GM23338 (cell line): ENCODE measurements around the gene TM9SF4.

Experiments used
- CREB1 ChIP-seq: fragments of 250-450 bp; sonication (Bioruptor Pico); IDR thresholded peaks from 2 replicates; pipeline ENCODE4 v1.5.0; 2020; ENCODE audit warnings: low read depth, mild to moderate bottlenecking, moderate library complexity
- EZH2 ChIP-seq: fragments of 200-600 bp; sonication (generic); IDR thresholded peaks from one replicate; pipeline ENCODE4 v1.8.0; 2017; ENCODE audit warnings: antibody characterized with exemption, mild to moderate bottlenecking, low read depth; ENCODE audit not compliant: unreplicated experiment
- EZH2phosphoT487 ChIP-seq: fragments of 200-600 bp; sonication (generic); IDR thresholded peaks from one replicate; pipeline ENCODE4 v1.8.1; 2018; ENCODE audit warnings: antibody characterized with exemption; ENCODE audit not compliant: unreplicated experiment
- JUNB ChIP-seq: IDR thresholded peaks from one replicate; pipeline ENCODE4 v1.6.1; 2016; ENCODE audit warnings: antibody characterized with exemption; ENCODE audit not compliant: unreplicated experiment
- NANOG ChIP-seq: IDR thresholded peaks from 2 replicates; pipeline ENCODE4 v1.6.1; 2016; ENCODE audit warnings: antibody characterized with exemption, borderline replicate concordance
- POLR2AphosphoS5 ChIP-seq: IDR thresholded peaks from 2 replicates; pipeline ENCODE4 v1.6.1; 2016; ENCODE audit warnings: antibody characterized with exemption, low read depth
- ZNF114 ChIP-seq: fragments of 250-450 bp; sonication (Bioruptor Pico); IDR thresholded peaks from 2 replicates; pipeline ENCODE4 v1.5.0; 2020; ENCODE audit warnings: mild to moderate bottlenecking, moderate library complexity
- ZNF331 ChIP-seq: fragments of 250-450 bp; sonication (Bioruptor Pico); IDR thresholded peaks from 2 replicates; pipeline ENCODE4 v1.5.0; 2020; ENCODE audit warnings: low read depth, mild to moderate bottlenecking, moderate library complexity
- TF ChIP-seq, protein P1 (sequence below), 2 experiments: fragments of 200-600 bp in 1 of 2; sonication (generic) in 1 of 2; conservative IDR thresholded peaks; 2 replicates each; pipeline versions ENCODE4 v1.5.1 to v1.6.1; 2016 to 2017; ENCODE audit warnings: antibody characterized with exemption in 2 of 2, low read depth in 2 of 2, mild to moderate bottlenecking in 2 of 2, moderate library complexity in 1 of 2
- TF ChIP-seq, protein P2 (sequence below): IDR thresholded peaks from one replicate; pipeline ENCODE4 v1.6.1; 2018; ENCODE audit warnings: antibody characterized with exemption; ENCODE audit not compliant: unreplicated experiment
- TF ChIP-seq, protein P3 (sequence below): fragments of 250-450 bp; sonication (Bioruptor Pico); IDR thresholded peaks from 2 replicates; pipeline ENCODE4 v1.5.0; 2020; ENCODE audit warnings: mild to moderate bottlenecking, moderate library complexity
- TF ChIP-seq, protein P4 (sequence below): IDR thresholded peaks from 2 replicates; pipeline ENCODE4 v1.6.1; 2016; ENCODE audit warnings: antibody characterized with exemption

DNA sequence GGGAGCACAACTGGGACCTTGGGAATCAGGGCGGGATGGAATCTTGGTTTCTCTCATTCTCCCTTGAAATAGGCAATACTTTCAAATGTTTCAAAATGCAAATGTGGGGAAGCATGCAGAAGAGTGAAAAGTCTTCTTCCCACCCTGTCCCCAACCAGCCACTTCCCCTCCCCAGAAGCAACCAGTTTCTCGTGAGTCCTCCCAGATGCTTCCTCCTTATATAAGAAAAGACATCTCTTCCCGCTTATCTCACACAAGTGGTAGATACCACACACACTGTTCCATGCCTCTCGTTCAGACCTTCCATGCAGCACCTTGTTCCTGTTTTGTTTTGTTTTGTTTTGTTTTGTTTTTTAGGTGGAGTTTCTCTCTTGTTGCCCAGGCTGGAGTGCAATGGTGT is 32.3 kb upstream of the TM9SF4 start:
- TF ChIP-seq, protein P1, sequence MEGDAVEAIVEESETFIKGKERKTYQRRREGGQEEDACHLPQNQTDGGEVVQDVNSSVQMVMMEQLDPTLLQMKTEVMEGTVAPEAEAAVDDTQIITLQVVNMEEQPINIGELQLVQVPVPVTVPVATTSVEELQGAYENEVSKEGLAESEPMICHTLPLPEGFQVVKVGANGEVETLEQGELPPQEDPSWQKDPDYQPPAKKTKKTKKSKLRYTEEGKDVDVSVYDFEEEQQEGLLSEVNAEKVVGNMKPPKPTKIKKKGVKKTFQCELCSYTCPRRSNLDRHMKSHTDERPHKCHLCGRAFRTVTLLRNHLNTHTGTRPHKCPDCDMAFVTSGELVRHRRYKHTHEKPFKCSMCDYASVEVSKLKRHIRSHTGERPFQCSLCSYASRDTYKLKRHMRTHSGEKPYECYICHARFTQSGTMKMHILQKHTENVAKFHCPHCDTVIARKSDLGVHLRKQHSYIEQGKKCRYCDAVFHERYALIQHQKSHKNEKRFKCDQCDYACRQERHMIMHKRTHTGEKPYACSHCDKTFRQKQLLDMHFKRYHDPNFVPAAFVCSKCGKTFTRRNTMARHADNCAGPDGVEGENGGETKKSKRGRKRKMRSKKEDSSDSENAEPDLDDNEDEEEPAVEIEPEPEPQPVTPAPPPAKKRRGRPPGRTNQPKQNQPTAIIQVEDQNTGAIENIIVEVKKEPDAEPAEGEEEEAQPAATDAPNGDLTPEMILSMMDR (conservative IDR thresholded peaks at IDR 0.05; ENCODE audit: low read depth in 2 of 2) = no peak
- no peak for TF ChIP-seq NANOG
- TF ChIP-seq POLR2AphosphoS5 = no peak
- no peak for TF ChIP-seq EZH2
- no peak for TF ChIP-seq EZH2phosphoT487
- no peak for TF ChIP-seq ZNF331 (CRISPR knock-in tag)
- TF ChIP-seq ZNF114 = no peak
- no peak for TF ChIP-seq CREB1 (CRISPR knock-in tag)
- TF ChIP-seq, protein P2, sequence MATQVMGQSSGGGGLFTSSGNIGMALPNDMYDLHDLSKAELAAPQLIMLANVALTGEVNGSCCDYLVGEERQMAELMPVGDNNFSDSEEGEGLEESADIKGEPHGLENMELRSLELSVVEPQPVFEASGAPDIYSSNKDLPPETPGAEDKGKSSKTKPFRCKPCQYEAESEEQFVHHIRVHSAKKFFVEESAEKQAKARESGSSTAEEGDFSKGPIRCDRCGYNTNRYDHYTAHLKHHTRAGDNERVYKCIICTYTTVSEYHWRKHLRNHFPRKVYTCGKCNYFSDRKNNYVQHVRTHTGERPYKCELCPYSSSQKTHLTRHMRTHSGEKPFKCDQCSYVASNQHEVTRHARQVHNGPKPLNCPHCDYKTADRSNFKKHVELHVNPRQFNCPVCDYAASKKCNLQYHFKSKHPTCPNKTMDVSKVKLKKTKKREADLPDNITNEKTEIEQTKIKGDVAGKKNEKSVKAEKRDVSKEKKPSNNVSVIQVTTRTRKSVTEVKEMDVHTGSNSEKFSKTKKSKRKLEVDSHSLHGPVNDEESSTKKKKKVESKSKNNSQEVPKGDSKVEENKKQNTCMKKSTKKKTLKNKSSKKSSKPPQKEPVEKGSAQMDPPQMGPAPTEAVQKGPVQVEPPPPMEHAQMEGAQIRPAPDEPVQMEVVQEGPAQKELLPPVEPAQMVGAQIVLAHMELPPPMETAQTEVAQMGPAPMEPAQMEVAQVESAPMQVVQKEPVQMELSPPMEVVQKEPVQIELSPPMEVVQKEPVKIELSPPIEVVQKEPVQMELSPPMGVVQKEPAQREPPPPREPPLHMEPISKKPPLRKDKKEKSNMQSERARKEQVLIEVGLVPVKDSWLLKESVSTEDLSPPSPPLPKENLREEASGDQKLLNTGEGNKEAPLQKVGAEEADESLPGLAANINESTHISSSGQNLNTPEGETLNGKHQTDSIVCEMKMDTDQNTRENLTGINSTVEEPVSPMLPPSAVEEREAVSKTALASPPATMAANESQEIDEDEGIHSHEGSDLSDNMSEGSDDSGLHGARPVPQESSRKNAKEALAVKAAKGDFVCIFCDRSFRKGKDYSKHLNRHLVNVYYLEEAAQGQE = no peak
- TF ChIP-seq JUNB = no peak
- TF ChIP-seq, protein P3, sequence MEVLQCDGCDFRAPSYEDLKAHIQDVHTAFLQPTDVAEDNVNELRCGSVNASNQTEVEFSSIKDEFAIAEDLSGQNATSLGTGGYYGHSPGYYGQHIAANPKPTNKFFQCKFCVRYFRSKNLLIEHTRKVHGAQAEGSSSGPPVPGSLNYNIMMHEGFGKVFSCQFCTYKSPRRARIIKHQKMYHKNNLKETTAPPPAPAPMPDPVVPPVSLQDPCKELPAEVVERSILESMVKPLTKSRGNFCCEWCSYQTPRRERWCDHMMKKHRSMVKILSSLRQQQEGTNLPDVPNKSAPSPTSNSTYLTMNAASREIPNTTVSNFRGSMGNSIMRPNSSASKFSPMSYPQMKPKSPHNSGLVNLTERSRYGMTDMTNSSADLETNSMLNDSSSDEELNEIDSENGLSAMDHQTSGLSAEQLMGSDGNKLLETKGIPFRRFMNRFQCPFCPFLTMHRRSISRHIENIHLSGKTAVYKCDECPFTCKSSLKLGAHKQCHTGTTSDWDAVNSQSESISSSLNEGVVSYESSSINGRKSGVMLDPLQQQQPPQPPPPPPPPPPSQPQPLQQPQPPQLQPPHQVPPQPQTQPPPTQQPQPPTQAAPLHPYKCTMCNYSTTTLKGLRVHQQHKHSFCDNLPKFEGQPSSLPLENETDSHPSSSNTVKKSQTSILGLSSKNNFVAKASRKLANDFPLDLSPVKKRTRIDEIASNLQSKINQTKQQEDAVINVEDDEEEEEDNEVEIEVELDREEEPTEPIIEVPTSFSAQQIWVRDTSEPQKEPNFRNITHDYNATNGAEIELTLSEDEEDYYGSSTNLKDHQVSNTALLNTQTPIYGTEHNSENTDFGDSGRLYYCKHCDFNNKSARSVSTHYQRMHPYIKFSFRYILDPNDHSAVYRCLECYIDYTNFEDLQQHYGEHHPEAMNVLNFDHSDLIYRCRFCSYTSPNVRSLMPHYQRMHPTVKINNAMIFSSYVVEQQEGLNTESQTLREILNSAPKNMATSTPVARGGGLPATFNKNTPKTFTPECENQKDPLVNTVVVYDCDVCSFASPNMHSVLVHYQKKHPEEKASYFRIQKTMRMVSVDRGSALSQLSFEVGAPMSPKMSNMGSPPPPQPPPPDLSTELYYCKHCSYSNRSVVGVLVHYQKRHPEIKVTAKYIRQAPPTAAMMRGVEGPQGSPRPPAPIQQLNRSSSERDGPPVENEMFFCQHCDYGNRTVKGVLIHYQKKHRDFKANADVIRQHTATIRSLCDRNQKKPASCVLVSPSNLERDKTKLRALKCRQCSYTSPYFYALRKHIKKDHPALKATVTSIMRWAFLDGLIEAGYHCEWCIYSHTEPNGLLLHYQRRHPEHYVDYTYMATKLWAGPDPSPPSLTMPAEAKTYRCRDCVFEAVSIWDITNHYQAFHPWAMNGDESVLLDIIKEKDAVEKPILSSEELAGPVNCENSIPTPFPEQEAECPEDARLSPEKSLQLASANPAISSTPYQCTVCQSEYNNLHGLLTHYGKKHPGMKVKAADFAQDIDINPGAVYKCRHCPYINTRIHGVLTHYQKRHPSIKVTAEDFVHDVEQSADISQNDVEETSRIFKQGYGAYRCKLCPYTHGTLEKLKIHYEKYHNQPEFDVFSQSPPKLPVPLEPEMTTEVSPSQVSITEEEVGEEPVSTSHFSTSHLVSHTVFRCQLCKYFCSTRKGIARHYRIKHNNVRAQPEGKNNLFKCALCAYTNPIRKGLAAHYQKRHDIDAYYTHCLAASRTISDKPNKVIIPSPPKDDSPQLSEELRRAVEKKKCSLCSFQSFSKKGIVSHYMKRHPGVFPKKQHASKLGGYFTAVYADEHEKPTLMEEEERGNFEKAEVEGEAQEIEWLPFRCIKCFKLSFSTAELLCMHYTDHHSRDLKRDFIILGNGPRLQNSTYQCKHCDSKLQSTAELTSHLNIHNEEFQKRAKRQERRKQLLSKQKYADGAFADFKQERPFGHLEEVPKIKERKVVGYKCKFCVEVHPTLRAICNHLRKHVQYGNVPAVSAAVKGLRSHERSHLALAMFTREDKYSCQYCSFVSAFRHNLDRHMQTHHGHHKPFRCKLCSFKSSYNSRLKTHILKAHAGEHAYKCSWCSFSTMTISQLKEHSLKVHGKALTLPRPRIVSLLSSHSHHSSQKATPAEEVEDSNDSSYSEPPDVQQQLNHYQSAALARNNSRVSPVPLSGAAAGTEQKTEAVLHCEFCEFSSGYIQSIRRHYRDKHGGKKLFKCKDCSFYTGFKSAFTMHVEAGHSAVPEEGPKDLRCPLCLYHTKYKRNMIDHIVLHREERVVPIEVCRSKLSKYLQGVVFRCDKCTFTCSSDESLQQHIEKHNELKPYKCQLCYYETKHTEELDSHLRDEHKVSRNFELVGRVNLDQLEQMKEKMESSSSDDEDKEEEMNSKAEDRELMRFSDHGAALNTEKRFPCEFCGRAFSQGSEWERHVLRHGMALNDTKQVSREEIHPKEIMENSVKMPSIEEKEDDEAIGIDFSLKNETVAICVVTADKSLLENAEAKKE (CRISPR knock-in tag) = no peak
- TF ChIP-seq, protein P4, sequence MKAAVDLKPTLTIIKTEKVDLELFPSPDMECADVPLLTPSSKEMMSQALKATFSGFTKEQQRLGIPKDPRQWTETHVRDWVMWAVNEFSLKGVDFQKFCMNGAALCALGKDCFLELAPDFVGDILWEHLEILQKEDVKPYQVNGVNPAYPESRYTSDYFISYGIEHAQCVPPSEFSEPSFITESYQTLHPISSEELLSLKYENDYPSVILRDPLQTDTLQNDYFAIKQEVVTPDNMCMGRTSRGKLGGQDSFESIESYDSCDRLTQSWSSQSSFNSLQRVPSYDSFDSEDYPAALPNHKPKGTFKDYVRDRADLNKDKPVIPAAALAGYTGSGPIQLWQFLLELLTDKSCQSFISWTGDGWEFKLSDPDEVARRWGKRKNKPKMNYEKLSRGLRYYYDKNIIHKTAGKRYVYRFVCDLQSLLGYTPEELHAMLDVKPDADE = no peak
